Neutrophil (primary cell): ENCODE data around the gene NMD3.

Experiments
- H3K27ac ChIP-seq: fragments of 200-600 bp; sonication (generic); 2 replicates; pipeline ENCODE4 v1.5.1; 2016; ENCODE audit warnings: mild to moderate bottlenecking, moderate library complexity
- H3K27me3 ChIP-seq: fragments of 200-600 bp; sonication (generic); 2 replicates; pipeline ENCODE4 v1.6.0; 2016; ENCODE audit warnings: mild to moderate bottlenecking
- H3K36me3 ChIP-seq: fragments of 200-600 bp; sonication (generic); 2 replicates; pipeline ENCODE4 v1.5.1; 2017
- H3K4me1 ChIP-seq, 2 experiments: fragments of 200-600 bp in 1 of 2; sonication (generic) in 1 of 2; 1 replicate in 1 of 2; 2 replicates in 1 of 2; pipeline versions ENCODE4 v1.5.1 to v1.6.1; 2013 to 2016; ENCODE audit warnings: low read depth in 1 of 2, low read length in 1 of 2, mild to moderate bottlenecking in 1 of 2, moderate library complexity in 1 of 2; ENCODE audit not compliant: control insufficient read depth in 1 of 2, insufficient read depth in 1 of 2
- H3K4me3 ChIP-seq, 2 experiments: fragments of 200-600 bp in 1 of 2; sonication (generic) in 1 of 2; 1 replicate in 1 of 2; 2 replicates in 1 of 2; pipeline ENCODE4 v1.5.1; 2013 to 2016; ENCODE audit warnings: low read depth in 1 of 2, low read length in 1 of 2, mild to moderate bottlenecking in 1 of 2, moderate library complexity in 1 of 2
- H3K9me3 ChIP-seq: fragments of 200-600 bp; sonication (generic); 2 replicates; pipeline ENCODE4 v1.5.1; 2016
- TF ChIP-seq, protein P1 (sequence below): fragments of 200-600 bp; sonication (generic); IDR thresholded peaks from 2 replicates; pipeline ENCODE4 v1.5.1; 2016; ENCODE audit warnings: antibody characterized with exemption

Gene NMD3

DNA sequence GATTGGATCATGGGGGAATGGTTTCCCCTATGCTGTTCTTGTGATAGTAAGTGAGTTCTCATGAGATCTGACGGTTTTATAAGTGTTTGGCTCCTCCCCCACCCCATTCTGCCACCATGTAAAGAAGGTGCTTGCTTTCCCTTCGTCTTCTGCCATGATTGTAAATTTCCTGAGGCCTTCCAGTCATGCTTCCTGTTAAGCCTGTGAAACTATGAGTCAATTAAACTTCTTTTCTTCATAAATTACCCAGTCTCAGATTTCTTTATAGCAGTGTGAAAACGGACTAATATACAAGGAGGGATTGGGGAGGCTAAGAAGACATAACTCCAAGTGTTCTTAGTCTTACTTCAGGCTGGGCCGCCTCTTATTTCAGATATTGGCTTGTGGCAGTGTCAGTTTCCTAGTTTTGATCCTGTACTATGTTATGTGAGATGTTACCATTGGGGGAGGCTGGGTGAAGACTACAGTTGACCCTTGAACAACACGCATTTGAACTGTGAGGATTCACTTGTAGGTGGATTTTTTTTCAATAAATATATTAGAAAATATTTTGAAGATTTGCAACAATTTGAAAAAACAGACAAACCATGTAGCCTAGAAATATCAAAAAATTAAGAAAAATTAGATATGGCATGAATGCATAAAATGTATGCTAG is 44.9 kb downstream of the NMD3 start:
- Histone ChIP-seq H3K4me3 (no peak overlapping the region), H3K4me1 (peaks cover 4 to 5% of the 10 kb centered on the region in 2 experiments), H3K36me3 (no peaks in the 10 kb centered on the region), H3K27ac (no peak overlapping the region), H3K27me3 (no peaks in the 10 kb centered on the region), H3K9me3 (no peaks in the 10 kb centered on the region)
- TF ChIP-seq, protein P1, sequence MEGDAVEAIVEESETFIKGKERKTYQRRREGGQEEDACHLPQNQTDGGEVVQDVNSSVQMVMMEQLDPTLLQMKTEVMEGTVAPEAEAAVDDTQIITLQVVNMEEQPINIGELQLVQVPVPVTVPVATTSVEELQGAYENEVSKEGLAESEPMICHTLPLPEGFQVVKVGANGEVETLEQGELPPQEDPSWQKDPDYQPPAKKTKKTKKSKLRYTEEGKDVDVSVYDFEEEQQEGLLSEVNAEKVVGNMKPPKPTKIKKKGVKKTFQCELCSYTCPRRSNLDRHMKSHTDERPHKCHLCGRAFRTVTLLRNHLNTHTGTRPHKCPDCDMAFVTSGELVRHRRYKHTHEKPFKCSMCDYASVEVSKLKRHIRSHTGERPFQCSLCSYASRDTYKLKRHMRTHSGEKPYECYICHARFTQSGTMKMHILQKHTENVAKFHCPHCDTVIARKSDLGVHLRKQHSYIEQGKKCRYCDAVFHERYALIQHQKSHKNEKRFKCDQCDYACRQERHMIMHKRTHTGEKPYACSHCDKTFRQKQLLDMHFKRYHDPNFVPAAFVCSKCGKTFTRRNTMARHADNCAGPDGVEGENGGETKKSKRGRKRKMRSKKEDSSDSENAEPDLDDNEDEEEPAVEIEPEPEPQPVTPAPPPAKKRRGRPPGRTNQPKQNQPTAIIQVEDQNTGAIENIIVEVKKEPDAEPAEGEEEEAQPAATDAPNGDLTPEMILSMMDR = no peak

DNA sequence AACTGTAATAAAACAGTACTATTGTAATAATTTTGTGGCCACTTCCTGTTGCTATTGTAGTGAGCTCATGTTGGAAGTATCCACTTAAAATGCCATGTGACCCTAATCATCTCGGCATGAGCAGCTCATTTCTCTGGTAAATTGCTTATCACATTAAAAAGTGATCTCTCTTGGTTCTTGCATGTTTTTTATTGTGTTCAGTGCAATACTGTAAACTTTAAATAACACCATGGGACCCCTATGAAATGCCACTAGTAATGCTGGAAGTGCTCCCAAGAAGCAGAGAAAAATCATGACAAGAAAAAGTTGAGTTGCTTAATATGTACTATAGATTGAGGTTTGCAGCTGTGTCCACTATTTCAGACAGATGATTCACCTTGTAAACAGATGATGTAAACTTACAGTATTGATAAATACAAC is 45.6 kb downstream of the NMD3 start:
- H3K4me3 ChIP-seq = no peak overlapping the region
- no peaks in the 10 kb centered on the region for H3K27me3 ChIP-seq
- no peaks in the 10 kb centered on the region for H3K36me3 ChIP-seq
- H3K9me3 ChIP-seq = no peaks in the 10 kb centered on the region
- TF ChIP-seq, protein P1 = no peak
- peaks cover 4 to 5% of the 10 kb centered on the region in 2 experiments for H3K4me1 ChIP-seq
- H3K27ac ChIP-seq = no peak overlapping the region

DNA sequence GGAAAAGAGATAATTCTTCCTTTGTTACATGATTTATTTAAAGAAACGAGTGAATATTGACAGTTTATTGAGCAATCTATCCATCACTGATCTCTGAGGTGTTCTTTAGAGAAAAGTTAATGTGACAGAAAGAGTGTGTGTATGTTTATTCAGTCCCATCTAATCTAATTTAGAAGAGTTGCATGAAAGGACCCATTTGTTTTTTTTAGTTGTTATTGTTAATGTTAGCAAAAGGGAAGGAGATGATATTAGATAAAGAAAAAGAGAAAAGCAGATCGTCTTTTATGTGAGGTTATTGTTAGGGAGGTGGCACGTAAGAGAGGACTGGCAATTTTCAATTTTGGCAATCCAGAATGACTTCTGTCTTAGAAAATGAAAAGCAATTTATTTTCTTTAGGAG is 46.5 kb downstream of the NMD3 start:
- Histone ChIP-seq H3K27me3 (no peaks in the 10 kb centered on the region), H3K4me1 (peaks cover 4 to 5% of the 10 kb centered on the region in 2 experiments), H3K36me3 (no peaks in the 10 kb centered on the region), H3K9me3 (no peaks in the 10 kb centered on the region), H3K27ac (no peak overlapping the region), H3K4me3 (no peak overlapping the region)
- TF ChIP-seq, protein P1 = no peak

DNA sequence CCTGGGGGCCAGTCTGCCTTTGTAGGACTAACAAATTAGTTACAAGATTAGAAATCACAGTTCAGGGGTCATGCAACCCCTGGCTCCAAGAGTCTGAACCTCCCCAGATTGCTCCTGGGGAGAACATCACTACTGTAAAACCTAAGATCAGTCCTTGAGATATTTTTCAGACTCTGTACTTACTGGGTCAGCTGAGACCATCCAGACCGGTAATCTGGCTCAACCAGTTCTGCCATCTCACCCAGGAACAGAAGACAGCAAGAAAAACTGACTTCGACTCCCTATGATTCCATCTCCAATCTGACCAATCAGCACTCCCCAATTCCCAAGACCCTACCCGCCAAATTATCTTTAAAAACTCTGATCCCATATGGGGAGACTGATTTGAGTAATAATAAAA is 47.5 kb downstream of the NMD3 start:
- TF ChIP-seq, protein P1 = no peak

DNA sequence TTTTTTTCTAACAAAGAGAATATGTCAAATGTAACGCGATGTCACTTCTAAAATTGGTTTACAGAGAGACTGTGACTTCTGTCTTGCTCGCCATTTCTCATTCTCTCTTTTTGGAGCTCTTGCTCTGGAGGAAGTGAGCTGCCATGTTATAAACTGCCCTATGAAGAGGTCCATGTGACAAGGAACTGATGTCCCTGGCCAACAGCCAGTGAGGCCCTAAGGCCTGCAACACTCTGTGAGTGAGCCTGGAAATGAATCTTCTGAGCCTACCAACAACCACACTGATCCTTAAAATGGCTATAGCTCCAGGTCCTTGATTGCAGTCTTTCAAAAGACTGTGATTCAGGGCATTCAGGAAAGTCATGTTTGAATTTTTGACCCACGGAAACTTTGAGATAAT is 49.9 kb downstream of the NMD3 start:
- Histone ChIP-seq H3K9me3 (no peaks in the 10 kb centered on the region), H3K36me3 (no peaks in the 10 kb centered on the region), H3K27me3 (no peaks in the 10 kb centered on the region), H3K27ac (no peak overlapping the region), H3K4me3 (no peak overlapping the region), H3K4me1 (no peaks in the 10 kb centered on the region)
- TF ChIP-seq, protein P1 = no peak

More for the DNA sequence above, 47.5 kb downstream of the NMD3 start:
- no peaks in the 10 kb centered on the region for H3K36me3 ChIP-seq
- H3K4me3 ChIP-seq = no peak overlapping the region
- H3K4me1 ChIP-seq = no peaks in the 10 kb centered on the region
- no peaks in the 10 kb centered on the region for H3K9me3 ChIP-seq
- H3K27me3 ChIP-seq = no peaks in the 10 kb centered on the region
- H3K27ac ChIP-seq = no peak overlapping the region
